SH-SY5Y (cell line): ENCODE measurements around the gene XPO4.

Source experiments
- GATA2 ChIP-seq: IDR thresholded peaks from 2 replicates; pipeline ENCODE4 v1.6.1; 2011; ENCODE audit warnings: mild to moderate bottlenecking, low read depth, low read length
- GATA3 ChIP-seq: IDR thresholded peaks from 2 replicates; pipeline ENCODE4 v1.6.1; 2011; ENCODE audit warnings: low read depth, mild to moderate bottlenecking, low read length, moderate library complexity

Gene XPO4

DNA sequence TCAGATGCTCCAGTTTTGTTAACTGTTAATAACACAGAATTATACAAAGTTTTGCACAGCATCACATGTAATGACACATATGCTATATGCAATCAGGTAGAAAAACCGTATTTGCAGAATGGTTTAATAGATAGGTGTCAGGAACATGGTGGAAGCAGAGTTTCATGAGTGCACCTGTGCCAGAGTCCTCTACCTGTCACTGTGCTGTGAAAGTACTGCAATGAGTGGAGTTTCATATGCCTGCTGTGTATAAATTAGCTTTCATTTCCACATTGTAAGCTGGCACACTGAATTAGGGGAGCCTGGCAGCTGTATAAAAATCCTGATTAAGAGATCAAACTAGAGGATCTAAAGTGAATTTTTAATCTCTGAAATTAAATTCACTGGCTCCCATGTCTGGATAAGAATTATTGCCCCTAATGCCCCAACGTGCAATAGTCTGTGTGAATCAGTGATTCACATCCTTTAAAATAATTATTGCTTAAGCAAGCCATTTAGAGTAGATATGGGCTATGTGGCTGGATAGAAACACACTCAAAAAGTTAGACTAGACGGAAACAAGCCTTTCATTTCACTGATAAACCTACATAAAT lies 120.3 kb downstream of the XPO4 start:
- no peak for TF ChIP-seq GATA3
- peak; percentile 35; the same call in 1 of the 2 replicates for TF ChIP-seq GATA2

DNA sequence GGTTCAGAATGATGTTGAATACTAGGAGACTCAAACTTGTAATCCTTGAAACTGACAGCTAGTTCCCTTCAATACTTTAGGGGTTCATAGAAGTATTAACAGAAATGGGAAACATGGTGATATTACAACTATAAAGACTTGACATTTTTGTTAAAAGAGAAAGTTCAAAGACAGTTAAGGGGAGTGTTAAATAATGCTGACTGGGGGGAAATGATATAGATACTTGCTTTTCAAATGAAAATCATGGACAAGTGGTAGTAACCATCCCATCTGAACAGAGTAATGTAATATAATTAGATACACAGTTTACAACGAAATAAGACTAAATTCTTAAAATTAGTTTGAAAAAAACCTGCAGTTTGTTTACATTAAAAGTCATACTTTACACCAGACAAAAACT lies 122.2 kb downstream of the XPO4 start:
- no peak for TF ChIP-seq GATA2
- TF ChIP-seq GATA3 = no peak

DNA sequence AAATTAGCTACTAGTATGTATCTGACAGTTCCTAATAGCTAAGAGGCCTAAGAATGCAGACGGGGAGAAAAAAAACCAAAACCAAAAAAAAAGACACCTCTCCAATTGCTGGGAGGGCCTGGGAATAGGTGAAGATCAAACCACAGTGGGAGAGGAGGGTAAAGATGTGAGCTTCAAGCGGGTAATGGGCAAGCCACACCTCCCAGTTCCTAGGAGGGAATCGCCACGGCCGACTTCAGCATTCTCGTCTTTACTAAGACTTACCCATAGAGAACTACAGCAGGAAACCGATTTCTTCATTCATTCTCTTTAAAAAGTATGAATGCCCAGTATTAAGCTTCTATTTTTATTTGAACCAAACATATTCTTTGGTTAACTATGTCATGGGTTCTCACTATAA lies 123.1 kb downstream of the XPO4 start:
- TF ChIP-seq GATA2 (no peak), GATA3 (no peak)

DNA sequence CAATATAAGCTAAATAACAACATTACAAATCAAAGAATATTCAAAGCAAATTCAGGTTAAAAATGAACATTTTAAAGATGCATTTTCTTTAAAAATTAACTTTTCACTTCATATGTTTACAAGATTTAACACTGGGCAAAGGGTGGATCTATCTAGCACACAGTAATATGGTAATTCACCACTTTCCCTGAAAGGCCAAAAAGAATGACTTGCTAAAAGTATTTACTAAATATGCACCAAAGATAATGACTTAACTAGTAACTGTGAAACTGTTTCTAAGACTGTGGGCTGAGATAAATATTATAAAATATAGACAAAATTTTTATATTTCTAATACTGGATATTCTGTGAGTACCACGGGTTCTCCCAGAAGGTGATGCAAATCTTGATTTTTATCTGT lies 124.2 kb downstream of the XPO4 start:
- TF ChIP-seq GATA2 (no peak), GATA3 (no peak)

DNA sequence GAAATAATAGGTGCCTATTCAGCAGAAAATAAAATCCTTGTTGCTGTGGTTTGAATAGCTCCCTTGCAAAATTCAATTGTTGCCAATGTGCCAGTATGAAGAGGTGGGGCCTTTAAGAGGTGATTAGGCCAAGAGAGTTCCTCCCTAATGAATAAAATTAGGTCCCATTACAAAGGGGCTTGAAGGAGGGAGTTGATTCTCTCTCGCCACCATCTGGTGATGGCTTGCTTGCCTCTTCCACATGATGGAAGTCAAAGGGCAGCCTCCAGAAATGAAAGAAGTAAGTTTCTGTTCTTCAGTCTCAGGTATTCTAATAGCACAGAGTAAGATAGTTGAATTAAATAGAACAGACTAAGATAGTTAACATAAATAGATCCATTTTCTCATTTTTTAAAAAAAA lies 125.8 kb downstream of the XPO4 start:
- no peak for TF ChIP-seq GATA3
- TF ChIP-seq GATA2 = no peak

DNA sequence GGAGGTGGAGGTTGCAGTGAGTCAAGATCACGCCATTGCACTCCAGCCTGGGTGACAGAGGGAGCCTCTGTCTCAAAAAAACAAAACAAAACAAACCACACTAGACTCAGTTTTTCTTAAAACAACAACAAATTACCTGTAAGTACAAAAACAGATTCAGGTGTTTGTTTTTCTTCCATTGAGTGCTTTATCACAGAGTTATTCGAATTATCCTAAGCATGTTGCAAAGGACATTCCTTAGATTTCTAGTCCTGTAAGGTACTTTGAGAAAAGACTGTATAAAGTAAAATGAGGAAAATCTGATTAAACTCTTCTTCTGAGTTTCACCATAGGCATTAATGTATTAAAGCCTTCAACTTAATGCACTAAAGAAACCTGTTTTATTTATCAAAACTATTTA lies 126.6 kb downstream of the XPO4 start:
- no peak for TF ChIP-seq GATA3
- no peak for TF ChIP-seq GATA2

DNA sequence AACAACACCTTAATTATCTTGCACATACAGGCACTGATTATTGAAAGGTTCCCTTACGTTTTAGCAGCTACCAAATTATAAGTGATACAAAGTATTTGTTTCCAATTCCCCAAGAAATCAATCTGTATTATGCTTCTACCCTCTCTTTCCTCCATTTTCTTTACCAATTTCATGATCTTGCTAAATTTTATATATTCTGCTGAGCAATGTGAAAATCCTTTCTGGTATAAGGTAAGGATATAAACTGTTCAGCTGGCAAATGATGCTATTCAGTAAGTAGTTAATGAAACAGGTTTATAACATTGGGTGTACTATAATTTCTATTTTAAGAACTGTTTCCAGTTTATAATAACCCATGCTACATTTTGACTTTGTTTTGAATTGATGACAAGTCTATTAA lies 127.8 kb downstream of the XPO4 start:
- TF ChIP-seq GATA3 = no peak
- no peak for TF ChIP-seq GATA2

DNA sequence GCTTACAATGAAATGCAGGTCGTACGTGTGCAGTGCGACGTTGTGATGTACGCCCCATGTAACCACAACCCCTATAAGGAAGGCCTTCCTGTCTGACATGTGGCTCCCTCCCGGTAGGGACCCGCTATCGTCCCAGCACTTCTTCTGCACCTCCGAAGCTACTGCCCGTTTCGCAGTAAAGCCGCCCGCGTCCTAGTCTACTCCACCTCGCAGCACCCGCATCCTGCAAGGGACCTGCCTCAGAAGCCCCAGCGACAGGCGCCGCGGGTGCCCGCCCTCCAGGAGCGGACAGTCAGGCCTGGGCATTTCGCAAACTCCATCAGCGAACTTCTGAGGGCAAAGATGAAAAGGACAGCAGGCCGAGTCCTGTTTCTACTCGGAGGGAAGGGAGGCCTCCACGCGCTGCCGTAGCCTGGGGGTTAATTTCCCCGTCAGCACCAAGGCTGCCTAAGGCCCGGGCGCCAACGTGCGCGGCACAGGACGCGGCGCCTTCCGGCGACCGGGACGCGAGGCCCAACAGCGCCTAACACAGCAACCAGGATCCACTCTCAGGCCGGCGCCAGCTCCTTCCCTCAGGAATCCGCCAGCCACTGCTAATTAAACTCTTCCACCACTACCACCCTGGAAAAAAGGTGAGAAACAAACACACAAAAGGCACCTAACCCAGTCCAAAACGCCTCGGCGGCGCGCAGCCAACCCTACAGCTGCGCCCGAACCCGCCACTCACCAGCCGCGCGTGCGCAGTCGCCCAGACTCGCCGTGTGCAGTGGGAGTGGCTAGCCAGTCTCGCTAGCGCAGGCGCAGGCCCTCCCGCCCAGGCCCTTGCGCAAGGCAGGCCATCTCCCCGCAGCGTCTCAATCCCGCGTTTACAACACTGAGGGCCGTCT lies 129.1 kb downstream of the XPO4 start, which contains the start of gene EEF1AKMT1:
Gene EEF1AKMT1, minus strand, starts transcription at position 768 of the 887 bp plus-strand sequence. CDS start 16,363 bp downstream, outside the sequence.
- no peak for TF ChIP-seq GATA3
- TF ChIP-seq GATA2 = no peak

DNA sequence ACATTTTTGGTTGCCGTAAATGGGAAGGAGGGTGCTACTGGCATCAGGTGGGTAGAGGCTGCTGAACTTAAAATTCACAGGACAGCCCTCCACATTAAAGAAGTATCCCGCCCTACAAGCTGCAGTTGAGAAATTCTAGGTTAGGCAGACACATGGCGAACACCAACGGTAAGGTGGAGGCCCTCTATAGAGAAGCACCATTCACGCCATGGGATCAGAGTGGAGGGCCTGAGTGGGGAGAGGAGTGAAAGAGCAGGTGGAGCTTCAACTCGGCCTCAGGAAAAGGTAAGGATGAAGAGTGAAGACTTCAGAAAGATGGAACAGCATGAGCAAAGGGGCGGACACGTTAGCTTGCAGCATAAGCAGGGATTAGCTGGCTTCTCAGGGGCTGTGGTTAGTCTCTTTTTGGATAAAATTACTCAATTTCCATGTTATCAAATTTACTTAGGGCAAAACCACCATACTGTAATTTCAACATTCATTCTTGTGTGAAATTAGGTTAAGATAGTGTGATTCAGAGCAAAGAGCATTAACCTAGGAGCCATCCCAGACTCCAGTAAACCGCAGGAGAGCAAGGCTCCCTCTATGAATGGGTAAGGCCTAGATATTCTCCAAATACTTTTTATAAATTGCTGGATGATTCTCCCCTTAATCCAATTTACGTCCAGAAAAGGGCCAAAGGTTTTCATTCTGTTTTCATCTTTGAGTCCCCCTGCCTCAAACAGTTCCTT lies 130.0 kb downstream of the XPO4 start:
- TF ChIP-seq GATA3 (no peak), GATA2 (no peak)

DNA sequence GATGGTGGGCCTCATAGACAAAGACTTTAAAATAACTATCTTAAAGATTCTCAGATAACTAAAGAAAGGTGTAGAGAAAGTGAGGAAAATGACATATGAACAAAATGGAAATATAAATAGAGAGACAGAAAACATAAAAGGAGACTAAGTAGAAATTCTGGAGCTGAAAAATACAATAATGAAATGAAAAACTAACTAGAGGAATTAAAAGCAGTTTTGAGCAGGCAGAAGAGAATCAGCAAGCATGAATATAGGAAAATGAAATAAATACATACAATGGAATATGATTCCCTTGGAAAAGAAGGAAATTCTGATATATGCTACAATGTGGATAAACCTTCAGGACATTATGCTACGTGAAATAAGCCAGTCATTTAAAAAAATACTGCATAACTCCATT lies 132.7 kb downstream of the XPO4 start:
- no peak for TF ChIP-seq GATA3
- no peak for TF ChIP-seq GATA2

DNA sequence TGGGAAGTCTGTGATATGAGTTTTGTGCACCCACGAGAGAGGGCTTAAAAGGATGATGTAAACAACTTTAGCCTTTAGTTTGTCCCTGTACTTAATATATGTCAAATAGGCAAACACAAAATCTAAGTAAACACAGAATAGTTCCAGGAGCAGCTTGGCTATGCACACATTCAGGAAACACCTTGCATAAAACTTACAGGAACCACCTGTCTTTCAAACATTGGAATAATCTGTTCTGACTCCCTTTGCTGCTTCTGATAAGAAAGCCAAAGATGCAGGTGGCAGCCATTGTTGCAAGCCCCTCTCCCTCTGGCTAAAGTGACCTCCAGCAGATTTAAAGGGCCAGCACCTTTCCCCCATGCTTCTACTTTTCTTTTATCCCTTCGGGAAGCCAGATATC lies 133.5 kb downstream of the XPO4 start:
- TF ChIP-seq GATA3 (no peak), GATA2 (no peak)

DNA sequence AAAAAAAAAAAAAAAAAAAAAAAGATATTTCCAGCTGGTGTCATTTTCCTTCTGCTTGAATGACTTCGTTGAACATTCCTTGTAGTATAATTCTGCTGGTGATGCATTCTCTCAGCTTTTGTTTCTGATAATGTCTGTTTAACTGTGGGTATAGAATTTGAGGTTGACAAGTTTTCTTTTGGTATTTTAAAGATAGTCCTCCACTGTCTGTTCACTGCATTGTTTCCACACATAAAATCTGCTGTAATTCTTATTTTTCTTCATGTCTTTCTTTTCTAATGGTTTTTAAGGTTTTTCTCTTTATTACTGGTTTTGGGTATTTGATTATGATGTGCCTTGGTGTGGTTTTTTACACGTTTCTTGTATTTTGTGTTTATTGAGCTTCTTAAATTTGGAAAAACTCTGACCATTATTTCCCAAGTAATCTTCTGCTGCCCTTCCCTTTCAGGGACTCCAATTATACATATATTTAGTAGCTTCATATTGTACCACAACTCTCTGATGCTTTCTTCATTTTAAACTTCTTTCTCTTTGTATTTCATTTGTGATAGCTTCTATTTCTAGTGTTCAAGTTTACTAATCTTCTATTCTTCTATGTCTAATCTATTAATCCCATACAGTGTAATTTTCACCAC lies 135.1 kb downstream of the XPO4 start:
- TF ChIP-seq GATA2 (no peak), GATA3 (no peak)

DNA sequence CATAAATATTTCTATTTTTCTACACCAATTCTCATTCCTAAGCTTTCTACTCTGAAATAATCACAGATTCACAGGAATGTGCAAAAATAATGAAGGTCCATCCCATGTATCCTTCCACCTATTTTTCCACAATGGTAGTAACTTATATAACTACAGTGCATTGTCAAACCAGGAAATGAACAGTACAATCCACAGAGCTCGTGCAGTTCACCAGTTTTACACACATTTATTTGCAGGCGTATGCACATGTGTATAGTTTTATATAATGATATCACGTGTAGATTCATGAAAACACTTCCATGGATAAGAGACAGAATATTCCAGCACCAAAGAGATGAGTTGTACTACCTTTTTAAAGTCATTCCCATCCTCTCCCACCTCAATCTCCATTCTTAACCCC lies 141.7 kb downstream of the XPO4 start:
- TF ChIP-seq GATA2 (no peak), GATA3 (no peak)

DNA sequence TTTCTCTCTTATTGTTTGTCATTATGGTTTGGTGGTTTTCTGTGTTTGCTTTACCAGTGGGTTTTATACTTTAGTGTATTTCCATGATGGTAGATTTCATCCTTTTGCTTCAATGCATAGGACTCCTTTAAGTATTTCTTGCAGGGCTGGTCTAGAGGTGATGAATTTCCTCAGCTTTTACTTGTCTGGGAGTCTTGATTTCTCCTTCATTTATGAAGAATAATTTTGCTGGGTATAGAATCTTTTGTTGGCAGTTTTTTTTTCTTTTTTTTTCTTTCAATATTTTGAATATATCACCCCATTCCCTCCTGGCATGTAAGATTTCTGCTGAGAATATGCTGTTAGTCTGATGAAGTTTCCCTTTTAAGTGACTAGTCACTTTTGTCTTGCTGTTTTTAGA lies 148.5 kb downstream of the XPO4 start:
- TF ChIP-seq GATA3 = no peak
- no peak for TF ChIP-seq GATA2

DNA sequence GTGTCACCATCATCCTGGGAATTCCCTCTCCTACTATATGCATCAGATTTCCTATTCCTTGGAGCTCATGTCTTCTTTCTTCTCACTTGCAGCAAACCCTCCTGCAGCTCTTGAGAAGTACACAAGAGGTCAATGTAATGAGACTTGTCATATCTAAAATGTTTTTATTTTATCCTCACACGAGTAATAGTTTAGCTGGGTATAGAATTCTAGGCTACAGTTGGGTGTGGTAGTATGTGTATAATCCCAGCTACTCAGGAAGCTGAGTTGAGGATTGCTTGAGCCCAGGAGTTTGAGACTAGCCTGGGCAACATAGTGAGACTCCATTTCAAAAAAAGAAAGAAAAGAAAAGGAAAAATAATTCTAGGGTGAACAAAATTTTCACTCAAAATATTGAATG lies 153.2 kb downstream of the XPO4 start:
- TF ChIP-seq GATA2 (no peak), GATA3 (no peak)
